Measurements from ENCODE around the gene MUC3A.

The MUC3A gene

GRCh38 chr7:100962537-100962936 lies 13.2 kb downstream of the MUC3A start:
- in situ Hi-C loops (cut with HindIII; ENCODE audit: low sequenced_read_pairs), result no loop called here
- no peak for DNase-seq (ENCODE audit: low read depth)
- no peak overlapping the region for H3K4me3 ChIP-seq (ENCODE audit: low read depth, low read length)
- no peak for TF ChIP-seq CTCF (IDR thresholded peaks at IDR 0.05; ENCODE audit: low read depth, low read length, missing control alignments)

GRCh38 chr7:100963386-100963785 lies 14.1 kb downstream of the MUC3A start:
- DNase-seq (ENCODE audit: low read depth), result no peak
- H3K4me3 ChIP-seq (ENCODE audit: low read depth, low read length), result no peak overlapping the region
- in situ Hi-C loops (cut with HindIII; ENCODE audit: low sequenced_read_pairs), result no loop called here
- no peak for TF ChIP-seq CTCF (IDR thresholded peaks at IDR 0.05; ENCODE audit: low read depth, low read length, missing control alignments)

GRCh38 chr7:100963874-100964273 lies 14.5 kb downstream of the MUC3A start:
- no peak for TF ChIP-seq CTCF (IDR thresholded peaks at IDR 0.05; ENCODE audit: low read depth, low read length, missing control alignments)
- DNase-seq (ENCODE audit: low read depth), result no peak
- H3K4me3 ChIP-seq (ENCODE audit: low read depth, low read length), result no peak overlapping the region
- in situ Hi-C loops (cut with HindIII; ENCODE audit: low sequenced_read_pairs), result no loop called here

- DNase-seq (ENCODE audit: low read depth), result no peak
- no peak overlapping the region for H3K4me3 ChIP-seq (ENCODE audit: low read depth, low read length)
- no peak for TF ChIP-seq CTCF (IDR thresholded peaks at IDR 0.05; ENCODE audit: low read depth, low read length, missing control alignments)
- in situ Hi-C loops (cut with HindIII; ENCODE audit: low sequenced_read_pairs), result no loop called here
These were observed 15.3 kb downstream of the MUC3A start for GRCh38 chr7:100964630-100965029.

GRCh38 chr7:100965045-100965722 lies 15.8 kb downstream of the MUC3A start:
- H3K4me3 ChIP-seq (ENCODE audit: low read depth, low read length), result no peak overlapping the region
- in situ Hi-C loops (cut with HindIII; ENCODE audit: low sequenced_read_pairs), result no loop called here
- DNase-seq (ENCODE audit: low read depth), result no peak
- no peak for TF ChIP-seq CTCF (IDR thresholded peaks at IDR 0.05; ENCODE audit: low read depth, low read length, missing control alignments)

- in situ Hi-C loops (cut with HindIII; ENCODE audit: low sequenced_read_pairs), result no loop called here
- peak; percentile 55 for TF ChIP-seq CTCF (IDR thresholded peaks at IDR 0.05; ENCODE audit: low read depth, low read length, missing control alignments)
- no peak overlapping the region for H3K4me3 ChIP-seq (ENCODE audit: low read depth, low read length)
- no peak for DNase-seq (ENCODE audit: low read depth)
These were observed 16.6 kb downstream of the MUC3A start for GRCh38 chr7:100965723-100966541.
